Activated CD4-positive, alpha-beta T cell treated with anti-CD3 and anti-CD28 coated beads, Interleukin-10, Interleukin-2, amounts not matched to agents 100 ng/mL and 50 ng/mL, durations not matched to agents 16 hours and 8 hours (primary cell): ENCODE data around the gene TIMM10.
"Not testable (repeated sequence)": the region's sequence is repeated elsewhere in the genome, so short reads cannot be mapped to it uniquely, and the experiment has no call there.

ENCODE experiments used
- DNase-seq: peaks from one replicate; pipeline ENCODE4 v3.0.0-alpha.2; 2020

Gene TIMM10

DNA sequence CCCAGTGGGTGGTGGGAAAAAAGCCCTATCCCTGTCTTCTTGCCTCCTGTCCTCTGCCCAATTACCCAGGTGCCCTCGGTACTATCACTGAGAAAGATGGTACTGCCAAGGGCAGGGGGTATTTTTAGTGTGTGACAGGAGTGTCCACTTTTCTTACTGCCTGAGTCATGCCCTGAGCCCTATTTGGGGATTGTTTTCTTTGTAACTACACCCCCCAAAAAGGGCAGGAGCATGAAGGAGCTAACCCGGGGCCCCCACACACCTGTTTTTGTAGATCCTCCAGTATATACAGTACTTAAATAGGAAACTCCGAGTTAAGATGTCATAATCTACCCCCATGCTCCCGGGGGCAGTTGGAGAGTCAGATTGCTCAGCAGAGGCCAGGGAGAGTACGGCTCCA is 10.6 kb upstream of the TIMM10 start:
- no peak for DNase-seq

DNA sequence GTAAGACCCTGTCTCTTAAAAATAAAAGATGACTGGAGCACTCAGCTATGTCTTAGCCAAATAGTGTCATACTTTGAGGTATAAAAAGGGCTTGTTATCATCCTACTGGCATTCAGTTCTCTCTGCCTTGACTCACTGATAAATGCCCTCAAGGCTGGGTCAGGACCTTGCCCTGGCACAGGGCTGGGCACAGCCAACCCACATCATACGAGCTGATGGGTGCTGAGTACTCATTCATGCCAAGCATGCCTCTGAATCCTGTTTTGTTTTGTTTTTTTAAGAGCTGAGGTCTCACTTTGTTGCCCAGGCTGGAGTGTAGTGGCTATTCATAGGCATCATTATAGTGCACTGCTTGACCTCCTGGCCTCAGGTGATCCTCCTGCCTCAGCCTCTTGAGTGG is 8.8 kb upstream of the TIMM10 start:
- no peak for DNase-seq

DNA sequence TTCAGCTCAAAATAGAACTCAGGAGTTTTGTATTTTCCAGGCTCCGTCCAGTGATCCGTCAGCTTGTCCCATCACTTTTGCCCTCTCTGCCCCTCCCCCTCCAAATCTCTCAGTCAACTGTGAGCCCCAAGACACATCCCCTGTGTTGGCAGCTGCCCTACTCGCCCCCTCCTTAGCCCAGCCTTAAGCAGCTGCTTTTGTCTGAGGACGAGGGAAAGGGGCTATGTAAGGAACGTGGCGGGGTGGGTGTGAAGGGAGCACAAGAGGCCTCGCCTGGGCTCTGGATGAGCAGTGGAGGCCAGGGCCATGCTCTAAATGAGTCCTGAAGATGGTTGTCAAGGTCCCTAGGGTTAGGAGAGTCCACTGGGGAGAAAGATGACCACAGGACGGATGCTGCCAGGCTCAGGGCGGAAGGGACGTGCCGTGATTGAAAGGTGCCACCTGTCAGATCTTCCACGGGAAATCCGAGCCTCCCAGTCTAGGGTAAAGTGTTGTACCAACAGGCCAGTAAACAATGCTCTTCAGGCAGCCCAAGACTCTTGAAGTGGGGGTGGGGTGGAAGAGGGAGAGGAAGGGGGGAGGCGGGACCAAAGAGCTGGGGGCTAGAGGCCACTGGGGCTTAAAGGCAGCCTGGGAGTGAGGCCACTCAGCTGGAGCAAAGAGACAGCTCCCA is 6.5 kb upstream of the TIMM10 start, which contains the start of gene SMTNL1:
SMTNL1 (plus strand) TSS at position 649 of the 673 bp plus-strand sequence. CDS start 5,048 bp downstream, outside the sequence.
- no peak for DNase-seq

DNA sequence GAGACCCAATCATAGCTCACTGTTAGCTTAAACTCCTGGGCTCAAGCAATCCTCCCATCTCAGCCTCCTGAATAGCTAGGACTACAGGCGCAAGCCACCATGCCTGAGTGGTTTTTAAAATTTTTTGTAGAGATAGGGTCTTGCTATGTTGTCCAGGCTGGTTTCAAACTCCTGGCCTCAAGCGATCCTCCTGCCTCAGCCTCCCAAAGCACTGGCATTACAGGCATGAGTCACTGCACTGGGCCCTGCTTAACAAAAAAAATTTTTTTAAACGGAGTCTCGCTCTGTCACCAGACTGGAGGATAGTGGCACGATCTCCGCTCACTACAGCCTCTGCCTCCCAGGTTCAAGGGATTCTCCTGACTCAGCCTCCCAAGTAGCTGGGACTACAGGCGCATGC is 3.9 kb upstream of the TIMM10 start:
- DNase-seq, result not testable (repeated sequence)

DNA sequence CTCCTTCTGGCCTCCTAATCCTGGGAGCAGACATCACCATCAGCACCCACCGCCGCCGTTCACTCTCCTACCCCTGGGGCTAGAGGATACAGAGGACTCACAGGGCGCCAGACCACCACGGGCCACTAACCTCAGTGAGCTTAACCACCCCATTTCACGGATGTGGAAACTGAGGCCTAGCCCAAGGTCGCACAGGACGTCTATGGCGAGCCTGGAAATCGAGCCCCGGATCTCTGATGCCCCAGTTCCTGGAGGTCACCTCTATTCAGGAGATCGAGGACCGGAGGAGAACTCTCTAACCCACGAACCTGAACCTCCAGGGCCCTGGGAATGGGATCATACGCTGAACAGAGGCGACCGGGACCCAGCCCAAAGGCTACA is 349 bp downstream of the TIMM10 start:
- peak; percentile 9 for DNase-seq

DNA sequence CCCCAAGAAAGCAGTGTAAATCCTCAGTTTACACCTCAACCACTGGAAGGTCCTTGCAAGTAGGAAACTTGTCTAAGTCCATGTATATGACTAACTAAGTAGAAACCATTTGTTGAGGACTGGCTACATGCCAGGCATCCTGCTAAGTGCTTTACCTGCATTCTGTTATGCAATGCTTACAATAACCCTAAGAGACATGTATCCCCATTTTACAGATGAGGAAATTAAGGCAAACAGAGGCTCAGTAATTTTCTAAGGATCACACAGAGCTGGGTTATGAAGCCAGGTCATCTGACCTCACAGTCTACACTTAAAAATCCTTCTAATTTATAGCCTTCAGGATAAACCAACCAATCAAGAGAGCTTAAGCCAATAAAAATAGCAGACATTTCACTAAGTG is 1.5 kb downstream of the TIMM10 start:
- DNase-seq, result no peak

DNA sequence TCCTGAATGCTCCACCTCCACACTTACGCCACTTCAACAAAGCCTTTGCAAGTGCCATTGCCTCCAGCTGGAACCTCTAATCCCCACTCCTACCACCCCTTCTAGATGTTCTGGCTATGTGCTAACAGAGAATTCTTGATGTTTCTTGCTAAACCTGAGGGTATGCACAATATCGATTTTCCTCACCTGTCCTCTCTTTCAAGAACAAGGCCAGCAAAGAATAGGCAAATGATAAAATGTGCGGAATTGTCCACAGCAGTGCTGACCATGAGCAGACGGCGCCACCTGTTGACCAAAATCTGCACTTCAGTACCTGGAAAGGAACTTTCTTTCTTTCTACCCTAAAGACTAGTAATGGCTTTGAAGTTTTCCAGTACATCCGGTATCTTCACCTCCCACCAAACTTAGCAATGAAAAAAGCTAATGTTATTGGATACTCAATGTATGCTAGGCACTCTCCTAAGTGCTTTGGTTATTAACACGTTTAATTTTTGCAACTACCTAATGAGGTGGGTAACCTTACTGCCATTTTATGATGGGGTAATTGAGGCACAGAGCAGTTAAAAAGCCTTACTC is 3.4 kb downstream of the TIMM10 start:
- DNase-seq, result peak; percentile 65

DNA sequence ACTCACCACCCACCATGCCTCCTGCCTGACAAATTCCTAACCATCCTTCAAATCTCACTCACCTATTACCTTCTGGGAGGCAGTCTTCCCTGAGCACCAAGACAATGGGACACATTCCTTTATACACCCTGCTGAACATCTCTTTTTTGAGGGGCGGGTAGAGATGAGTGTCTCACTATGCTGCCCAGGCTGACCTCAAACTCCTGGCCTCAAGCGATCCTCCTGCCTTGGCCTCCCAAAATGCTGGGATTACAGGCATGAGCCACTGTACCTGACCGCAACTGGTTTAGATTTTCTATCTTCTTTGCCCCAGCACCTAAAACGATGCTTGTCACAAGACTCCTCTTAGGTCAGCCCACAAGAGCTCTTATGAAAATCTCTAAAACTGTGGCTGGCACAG is 7.1 kb downstream of the TIMM10 start:
- no peak for DNase-seq

DNA sequence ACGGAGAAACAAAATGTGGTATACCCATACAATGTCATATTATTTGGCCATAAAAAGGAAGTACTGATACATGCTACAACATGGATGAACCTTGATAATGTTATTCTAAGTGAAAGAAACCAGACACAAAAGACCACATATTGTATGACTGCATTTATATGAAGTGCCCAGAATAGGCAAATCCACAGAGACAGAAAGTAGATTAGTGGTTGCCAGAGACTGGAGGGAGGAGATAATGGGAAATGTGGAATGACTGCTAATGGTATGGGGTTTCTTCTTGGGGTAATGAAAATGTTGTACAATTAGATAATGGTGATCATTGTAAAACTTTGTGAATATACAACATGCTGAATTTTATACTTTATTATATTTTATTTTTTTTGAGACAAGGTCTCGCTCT is 9.4 kb downstream of the TIMM10 start:
- DNase-seq, result no peak

DNA sequence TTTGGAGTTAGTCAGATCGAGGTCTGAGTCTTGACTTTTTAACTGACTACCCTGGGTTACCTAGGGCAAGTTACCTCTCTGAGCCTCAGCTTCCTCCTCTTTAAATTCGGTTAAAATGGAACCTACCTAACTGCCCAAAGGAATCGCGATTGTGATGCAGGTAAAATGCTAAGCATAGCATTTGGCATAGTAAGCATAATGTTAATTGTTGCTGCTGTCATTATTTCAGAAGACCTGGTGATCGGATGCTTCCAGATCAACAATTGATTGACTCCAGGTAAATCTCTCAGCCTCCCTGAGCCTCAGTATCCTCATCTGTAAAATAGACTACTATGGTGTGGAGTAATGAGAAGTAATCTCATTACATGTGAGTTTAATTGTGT is 14.5 kb downstream of the TIMM10 start:
- no peak for DNase-seq

DNA sequence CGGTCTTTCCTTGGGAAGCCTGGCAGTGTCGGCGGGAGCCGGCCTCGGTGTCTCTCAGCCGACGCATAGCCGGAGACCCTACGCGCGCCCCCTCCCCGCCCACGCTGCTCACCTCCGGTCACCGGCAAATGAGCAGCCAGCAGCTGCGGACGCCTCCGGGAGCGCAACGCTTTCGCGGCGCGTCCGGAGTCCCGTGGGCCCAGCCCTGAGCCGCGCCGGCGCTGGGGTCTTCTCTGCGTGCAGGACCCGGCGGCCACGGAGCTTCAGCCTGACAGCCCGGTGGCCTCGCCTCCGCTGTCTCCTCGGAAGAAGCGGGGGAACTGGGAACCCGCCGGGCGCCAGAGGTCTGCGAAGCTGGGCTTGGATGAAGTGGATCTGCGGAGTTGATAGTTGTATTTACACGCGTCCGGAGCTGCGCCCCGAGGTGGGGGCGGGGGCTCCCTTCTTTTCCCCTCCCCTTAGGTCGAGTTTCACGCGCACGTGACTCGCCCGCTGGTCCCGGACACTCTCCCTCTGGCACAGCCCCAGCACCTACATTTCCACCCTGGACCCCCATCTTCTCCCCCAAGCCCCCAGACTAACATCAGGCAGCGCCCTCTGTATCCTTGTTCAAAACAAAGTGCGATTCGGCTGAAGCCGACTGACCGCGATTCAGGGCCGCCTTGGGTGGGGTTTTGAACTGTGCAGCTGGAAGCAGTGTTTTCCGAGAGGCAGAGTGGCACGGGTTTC is 15.1 kb downstream of the TIMM10 start, which contains the start of gene SLC43A1:
SLC43A1 (minus strand) TSS at position 371 of the 729 bp plus-strand sequence. CDS start 1,591 bp downstream, outside the sequence.
- peak; percentile 60 for DNase-seq

DNA sequence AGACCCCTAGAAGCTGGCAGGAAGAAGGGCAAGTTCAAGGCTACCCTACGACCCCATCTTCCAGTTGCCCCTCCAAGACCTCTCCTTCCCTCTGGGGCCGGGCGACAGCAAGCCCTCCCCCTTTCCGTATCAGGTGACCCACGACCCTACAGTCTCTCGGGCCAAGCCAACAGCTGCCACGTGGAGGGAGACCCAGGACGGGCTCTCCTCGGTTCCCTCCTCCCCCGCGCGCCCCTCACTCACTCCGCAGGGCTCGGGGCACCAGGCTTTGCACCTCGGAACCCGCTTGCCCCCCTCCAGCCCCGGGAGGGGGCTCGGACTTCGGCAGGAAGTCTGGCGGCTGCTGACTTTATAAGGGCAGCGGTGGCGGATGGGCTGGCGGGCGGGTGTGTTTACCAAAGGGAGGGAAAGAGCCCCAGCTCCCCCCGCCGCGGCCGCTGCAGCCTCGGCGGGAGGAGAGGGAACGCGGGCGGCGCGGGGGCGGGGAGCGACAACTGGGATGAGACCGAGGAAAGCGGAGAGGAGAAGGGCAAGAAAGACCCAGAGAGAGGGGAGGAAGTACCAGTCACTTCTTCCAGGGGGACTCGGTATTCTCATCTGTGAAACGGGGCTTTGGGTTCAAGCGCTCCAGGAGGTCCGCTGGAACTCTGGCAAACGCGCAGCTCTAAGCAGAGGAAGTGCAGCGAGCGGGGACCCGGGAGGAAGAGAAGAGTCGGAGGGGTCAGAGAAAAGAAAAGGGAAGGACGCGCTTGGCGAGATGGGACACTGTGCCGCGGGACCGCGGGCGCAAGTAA is 15.8 kb downstream of the TIMM10 start:
- peak; percentile 60 for DNase-seq

DNA sequence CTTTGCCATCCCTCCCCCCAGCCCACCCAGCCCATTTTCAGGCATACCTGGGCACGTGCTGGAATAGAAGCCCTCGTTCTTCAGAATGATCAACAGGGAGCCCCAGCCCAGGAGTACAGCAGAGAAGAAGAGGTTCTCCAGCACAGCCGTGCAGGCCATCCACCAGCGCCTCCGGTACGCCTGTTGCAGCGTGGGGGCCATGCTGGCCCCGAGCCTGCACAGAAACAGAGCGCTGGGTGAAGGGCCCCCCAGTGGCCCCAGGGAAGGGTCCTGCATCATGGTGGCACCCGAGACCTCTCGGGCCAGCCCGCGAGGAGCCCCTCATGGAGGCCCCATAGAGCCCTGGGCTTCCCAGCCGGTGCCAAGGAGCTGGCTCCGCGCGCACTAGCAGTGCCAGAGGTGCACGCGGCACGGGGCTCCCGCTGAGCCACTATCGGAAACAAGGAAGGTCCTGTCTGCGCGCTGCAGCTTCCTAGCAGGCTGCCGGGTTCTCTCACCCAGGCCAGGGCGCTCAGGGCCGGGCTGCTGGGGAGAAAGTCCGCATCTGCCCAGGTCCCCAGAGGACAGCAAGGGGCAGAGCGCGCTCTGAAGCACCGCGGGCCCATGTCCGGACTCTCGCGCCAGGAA is 16.5 kb downstream of the TIMM10 start:
- DNase-seq, result peak; percentile 46

DNA sequence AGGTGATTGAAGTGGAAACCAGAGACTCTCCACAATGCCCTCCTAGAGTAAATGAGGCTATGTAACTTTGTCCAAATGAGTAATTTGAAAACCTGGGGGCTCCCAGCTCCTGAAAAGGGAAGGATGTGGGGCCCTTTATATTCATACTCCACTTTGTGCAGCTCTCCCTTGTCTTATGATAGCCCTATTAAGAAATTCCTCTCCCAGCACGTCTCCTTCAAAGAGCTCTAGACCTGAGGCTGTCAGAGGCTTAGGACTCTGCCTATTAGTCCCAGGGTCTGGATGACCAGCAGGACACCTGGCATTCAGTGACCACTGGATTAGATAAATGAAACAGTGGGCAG is 17.1 kb downstream of the TIMM10 start:
- DNase-seq, result no peak

DNA sequence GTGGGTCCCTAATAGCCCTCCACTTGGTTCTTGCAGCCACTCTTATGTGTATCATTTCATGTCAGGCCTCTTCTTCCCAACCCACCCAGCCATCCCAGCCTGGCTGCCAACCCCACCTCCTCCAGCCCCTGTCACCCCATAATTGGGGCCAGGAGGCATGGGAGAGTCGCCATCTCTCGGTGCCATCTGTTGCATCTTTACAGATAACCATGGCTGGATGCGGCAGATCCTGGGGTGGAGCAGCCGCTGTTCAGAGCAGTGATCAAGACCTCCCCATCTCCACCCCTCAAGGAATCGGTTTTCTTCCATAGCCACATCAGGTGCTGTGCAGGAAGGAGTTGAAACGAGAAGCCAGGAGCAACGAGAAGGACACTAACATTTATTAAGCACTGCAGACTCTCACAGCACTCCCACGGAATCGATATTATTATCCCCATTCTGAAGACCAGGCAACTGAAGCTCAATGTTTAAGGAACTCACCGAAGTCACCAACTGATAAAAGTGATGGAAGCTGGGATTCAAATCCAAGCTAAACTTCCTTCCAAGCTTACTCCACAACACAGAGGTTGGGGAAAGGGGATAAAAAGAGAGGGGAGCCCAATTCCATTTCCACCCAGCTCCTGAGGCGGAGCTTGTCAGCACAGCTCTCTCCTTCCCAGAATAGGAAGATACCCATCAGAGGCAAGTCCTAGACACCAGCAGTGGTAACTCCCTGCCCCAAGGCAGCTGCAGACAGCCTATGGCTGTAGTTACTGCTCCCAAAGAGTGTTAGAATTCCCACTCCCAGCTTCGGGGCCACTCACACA is 17.7 kb downstream of the TIMM10 start:
- no peak for DNase-seq

DNA sequence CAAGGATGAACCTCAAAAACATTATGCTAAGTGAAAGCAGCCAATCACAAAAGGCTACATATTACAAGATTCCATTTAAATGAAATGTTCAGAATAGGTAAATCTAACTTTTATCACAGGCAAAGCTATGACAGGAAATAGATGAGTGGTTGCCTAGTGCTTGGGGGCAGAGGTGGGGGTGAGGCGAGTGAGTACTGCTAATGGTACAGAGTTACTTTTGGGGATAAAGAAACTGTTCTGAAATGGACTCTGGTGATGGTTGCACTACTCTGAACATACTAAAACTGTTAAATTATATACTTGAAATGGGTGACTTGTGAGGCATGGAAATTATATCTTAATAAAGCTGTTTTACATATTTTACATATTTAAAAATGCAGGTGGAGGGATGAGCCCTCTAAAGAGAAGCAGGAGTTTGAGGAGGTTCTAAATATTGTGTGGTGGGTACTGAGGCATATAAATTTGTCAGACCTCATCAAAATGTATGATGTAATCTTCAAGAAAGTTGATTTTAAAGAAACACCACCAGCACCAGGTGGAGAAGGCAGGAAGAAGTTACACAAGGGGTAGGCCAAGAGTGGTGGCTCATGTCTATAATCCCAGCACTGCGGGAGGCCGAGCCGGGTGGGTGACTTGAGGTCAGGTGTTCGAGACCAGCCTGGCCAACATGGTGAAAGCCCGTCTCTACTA is 18.7 kb downstream of the TIMM10 start:
- no peak for DNase-seq

DNA sequence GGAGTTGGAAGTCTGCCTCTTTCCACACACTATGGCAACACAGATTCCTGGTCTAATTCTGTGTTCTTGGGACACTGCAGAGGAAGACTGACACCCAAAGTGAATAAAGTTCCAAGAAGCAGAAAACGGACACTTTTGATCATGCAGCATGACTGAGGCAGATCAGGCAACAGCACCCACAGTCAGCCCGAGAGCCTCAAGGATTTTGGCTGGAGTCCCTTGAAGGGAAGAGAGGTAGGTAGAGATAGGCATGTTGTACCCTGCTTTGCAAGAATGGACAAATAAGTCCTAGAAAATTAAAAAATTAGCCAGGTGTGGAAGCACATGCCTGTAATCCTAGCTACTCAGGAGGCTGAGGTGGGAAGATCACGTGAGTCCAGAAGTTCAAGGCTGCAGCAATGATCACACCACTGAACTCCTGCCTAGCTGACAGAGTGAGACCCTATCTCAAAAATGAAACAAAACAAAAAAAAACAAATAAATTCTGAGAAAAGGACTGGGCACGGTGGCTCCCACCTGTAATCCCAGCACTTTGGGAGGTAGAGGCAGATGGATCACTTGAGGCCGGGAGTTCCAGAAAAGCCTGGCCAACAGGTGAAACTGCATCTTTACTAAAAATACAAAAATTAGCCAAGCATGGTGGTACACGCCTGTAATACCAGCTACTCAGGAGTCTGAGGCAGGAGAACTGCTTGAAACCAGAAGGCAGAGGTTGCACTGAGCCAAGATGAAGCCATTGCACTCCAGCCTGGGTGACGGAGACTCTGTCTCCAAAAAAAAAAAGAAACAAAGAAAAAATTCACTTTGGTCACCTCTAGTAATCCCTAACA is 22.0 kb downstream of the TIMM10 start:
- DNase-seq, result no peak

DNA sequence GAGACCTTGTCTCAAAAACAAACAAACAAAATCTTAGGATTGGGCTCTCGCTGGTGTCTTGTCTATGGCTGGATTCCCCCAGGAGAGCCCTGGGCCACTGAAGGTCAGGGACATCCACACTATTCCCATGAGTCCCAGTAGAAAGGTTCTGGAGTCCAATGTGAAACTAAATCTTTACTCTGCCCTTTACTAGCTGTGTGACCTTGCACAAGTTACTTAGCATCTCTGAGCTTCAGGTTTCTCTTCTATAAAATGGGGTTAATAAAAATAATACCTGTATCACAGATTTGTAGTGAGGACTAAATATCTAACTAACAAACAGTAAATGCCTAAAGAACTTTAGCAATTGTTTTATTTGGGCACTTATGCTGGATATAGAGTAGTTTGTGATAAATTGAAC is 24.0 kb downstream of the TIMM10 start:
- DNase-seq, result no peak

DNA sequence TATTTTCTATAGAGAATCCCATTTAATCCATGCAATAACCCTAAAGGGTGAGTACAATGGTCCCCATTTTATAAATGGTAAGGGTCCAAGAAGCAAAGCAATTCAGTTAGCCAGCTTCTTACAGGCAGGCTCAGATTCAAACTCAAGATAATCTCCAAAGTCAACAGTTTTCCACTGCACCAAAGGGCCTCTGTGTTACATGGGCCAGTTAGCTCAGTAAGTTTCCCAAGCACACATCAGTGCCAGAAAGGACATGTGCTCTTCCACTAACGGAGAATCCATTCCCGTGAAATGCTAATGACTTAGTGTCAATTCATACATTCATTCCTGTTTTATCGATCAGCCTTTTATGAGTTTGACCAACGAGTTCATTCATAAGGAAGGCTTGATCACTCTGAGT is 26.0 kb downstream of the TIMM10 start:
- no peak for DNase-seq

DNA sequence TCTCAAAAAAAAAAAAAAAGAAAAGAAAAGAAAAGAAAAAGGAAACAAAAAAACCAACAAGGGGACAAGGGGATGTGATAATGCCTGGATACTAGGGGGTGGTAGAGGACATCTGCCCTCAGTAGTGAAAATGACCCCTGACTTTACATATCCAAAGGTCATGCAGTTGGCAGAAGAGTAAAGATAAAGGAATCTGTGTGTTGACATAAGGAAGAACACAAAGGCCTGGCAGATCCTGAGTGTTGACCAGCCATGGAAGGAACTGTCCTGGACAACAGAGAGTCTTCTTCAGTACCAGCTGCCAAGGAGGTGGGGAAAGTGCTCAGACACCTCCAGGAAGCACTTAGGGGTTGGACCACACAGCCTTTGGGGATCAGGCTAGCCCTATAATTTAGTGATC is 27.7 kb downstream of the TIMM10 start:
- no peak for DNase-seq

DNA sequence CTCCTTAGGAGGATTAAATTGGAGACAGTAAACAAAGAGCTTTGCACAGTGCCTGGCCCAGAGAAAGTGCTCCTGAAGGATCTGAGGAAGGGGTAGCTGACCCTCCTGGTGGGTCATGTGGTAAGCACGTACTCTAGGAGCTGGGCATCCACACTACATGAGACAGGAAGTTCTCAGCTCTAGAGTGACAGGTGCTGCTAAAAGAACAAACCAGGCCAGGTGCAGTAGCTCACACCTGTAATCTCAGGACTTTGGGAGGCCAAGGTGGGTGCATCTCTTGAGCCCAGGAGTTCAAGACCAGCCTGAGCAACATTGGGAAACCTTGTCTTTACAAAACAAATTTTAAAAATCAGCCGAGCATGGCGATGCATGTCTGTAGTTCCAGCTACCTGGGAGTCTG is 28.2 kb downstream of the TIMM10 start:
- no peak for DNase-seq
